ENCODE data around the gene ERGIC1.

Gene ERGIC1

DNA sequence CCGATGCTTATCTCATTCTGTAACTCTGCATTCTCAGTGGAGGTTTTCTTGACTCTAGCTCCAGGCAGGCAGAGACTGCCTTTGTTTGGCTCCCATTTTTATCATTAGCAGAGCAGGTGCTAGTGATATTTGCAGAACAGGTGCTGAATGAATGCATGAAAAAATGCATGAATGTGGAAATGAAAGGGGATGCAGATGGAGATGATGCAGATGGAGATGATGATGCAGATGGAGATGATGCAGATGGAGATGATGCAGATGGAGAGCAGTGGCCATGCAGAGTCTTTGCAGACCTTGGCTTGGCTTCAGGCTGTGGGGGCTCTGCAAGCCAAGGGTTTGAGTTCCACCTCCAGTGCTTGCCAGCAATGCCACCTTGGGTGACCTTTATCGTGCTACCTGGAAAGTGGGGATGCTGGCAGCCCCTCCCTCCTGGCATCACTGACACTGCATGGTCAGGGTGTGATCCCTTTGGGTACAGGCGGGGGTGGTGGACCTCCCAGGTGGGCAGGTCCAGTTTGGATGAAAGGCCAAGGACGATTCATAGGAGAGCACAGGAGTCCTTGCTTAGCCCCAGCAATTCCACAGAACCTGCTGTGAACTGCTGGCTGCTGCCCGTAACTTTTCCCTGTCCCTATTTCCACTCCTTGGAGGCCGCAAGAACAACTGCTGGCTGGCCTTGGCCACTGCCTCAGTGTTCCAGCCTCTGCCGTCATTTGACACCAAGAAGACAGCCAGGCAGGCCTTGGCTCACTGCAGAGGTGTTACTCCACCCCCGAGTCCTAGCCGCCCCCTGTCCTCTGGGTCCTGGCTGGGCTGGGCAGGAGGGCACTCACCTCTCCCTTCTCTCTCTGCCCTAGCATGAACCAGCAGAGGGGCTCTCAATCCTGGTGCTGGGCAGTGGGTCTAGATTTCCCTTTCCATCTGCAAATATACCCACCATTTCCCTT lies 33.0 kb downstream of the ERGIC1 start:
- DNase-seq = no peak

GRCh38 chr5:172867761-172868435 lies 33.8 kb downstream of the ERGIC1 start:
- no peak for DNase-seq

DNA sequence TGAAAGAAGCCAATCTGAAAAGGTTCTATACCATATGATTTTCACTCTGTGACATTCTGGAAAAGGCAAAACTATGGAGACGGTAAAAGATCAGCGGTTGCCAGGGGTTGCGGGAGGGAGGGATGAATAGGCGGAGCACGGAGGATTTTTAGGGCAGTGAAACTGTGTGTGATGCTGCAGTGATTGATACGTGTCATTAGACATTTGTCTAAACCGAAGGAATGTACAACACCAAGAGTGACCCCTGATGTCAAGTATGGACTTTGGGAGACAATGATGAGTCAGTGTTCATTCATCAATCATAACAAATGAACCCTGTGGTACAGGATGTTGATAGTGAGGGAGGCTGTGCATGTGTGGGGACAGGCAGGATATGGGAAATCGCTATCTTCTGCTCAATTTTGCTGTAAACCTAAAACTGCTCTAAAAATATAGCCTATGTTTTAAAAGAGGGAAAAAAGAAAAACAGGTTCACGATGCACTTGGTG lies 34.4 kb downstream of the ERGIC1 start:
- no peak for DNase-seq

DNA sequence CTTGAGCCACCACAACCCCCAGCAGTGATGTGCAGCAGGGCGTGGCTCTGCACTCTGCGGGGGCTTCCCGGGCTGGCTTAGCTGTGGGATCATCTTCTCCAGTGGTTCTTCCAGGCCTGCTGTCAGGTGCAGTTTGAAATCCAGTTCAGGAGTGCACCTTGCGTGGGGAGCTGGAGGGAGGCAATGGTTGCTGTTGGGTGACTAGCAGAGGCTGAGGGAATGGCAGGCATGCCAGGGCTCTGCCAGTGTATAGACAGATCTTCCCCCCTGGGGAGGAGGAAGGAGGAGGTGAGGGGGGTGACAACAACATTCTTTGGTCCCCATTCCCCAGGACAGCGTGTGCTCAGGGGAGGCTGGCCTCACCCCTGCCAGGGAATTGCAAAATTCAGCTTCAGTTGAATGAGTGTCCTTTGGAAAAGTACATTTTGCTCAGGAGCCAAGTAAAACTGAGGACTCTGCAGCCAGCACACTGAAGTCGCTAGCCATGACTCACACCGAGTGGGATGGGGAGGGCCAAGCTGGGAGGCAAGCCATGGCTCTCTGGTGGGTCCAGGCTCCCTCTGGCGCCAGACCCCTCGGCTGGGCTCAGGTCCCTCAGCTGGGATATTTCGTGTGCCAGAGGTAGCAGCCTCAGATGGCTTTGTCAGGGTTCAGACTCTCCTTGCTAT lies 35.0 kb downstream of the ERGIC1 start:
- peak; percentile 61 for DNase-seq

- no peak for DNase-seq
Observed at GRCh38 chr5:172869691-172870090, 35.6 kb downstream of the ERGIC1 start.

GRCh38 chr5:172870291-172870714 lies 36.3 kb downstream of the ERGIC1 start:
- no peak for DNase-seq

DNA sequence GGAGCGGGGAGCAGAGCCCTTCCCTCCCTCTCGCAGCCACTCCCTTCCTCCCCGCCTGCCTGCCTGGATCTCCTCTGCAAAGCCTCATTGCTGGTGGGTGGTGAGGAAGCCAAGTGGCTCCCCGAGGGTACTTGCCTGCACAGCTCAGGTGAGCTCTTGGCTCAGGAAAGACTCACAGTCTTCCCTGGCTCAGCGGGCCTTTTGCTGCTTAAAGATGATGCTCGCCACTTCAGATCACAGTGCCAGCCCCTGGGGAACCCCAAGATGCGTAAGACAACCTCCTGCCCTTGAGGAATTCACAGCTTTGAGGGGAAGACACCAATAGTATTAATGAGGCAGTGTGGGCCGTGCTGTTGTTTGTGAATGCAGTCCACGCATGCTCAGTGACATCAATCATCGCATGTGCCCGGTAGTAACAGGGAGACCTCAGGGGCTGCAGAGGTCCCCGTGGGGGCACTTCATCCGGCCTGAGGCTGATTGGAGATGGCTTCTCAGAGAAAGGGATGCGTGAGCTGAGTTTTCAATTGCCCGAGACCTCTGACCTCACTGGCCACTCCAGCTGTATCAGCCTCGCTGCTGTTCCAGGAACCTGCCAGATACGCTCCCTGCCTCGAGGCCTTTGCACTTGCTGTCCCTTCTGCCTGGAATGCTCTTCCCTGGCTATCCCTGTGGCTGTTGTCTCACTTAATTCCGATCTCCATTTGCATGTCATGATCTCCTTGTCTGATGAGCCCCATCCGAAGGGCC lies 36.8 kb downstream of the ERGIC1 start:
- no peak for DNase-seq

DNA sequence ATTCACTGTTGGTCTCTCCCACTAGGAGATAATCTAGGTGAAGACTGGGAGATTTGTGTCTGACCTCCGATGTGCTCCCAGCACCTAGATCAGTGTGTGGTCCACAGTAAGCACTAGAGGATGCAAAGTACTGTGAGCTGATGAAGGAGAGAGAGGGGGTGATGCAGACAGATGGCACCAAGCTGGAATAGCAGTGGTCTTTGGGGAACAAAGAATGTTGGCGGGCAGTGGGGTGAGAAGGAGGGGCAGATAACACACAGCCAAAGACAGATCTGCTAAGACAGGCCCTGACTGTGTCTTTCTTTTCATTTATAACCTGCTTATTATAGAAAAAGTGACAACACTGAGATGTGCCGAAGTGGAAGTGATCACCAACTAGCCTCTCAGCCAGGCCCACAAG lies 37.5 kb downstream of the ERGIC1 start:
- no peak for DNase-seq

GRCh38 chr5:172871982-172872381 lies 37.9 kb downstream of the ERGIC1 start:
- DNase-seq = no peak

DNA sequence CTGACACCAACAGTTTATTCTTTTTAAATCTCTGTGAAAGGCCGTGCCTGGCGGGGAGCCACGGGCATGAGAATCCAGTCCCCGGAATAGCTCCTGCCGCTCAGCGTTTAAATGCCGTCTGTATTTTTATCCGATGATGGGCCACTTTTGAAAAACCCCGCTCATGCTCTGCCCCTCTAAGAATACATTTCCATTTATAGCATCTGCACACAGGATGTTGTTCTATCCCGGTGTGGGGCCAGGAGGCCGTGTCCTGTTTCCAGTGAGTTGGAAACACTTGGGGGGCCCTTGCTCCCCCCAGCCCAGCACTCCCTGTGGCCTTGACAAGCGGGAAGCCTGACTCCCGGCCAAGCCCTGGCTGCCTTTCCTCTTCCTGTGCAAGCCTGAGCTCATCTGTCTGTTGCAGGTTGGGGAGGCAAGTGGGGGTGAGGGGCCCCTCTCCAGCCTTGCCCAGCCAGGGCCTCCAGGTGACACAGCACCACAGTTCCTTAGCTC lies 39.0 kb downstream of the ERGIC1 start:
- no peak for DNase-seq

DNA sequence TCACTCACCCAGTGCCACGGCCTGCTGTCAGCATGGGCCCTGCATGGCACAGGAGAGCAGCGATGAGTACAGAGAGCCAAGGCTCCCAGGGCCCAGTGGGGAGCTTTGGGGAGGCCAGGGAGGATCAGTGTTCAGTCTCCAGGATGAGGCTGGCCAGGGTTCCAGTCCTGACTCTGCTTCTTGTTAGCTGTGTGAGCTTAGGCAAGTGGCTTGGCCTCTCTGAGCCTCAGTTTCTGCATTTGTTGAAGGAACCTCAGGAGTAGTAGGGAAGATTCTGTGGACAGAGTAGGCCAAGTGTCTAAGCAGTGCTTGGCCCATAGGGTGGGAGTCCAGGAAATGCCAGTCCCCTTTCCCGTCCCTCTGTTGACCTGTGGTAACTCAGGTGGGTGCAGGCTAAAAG lies 39.5 kb downstream of the ERGIC1 start:
- no peak for DNase-seq

DNA sequence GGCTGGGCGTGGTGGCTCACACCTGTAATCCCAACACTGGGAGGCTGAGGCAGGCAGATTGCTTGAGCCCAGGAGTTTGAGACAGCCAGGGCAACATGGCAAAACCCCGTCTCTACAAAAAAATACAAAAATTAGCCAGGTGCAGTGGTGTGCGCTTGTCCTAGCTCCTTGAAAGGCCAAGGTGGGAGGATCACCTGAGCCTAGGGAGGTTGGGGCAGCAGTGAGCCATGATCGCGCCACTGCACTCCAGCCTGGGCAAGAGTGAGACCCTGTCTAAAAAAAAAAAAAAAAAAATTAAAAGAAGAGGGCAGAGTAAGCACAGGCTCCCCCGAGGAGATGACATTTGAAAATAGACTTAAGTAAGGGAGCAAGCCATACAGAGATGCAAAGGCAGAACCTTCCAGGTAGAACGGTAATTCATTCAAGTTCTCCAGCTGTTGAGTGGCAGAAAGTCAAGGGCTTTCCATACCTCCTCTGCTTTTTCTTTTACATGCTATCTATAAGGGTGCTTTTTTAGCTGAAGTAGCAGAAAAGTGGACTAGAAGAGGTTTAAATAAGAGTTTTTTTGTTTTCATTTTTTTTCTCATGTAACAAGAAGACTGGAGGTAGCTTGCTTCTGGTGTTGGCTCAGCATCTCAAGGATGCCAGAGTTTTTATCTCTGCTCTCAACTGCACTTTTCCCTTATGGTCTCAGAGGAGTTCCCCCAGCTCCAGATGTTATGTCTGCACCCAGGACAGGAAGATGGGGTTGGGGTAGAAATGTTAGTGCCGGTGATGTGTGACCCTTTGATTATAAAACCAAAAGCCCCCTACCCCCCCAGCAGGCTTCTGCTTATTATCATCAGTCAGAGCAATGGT lies 40.8 kb downstream of the ERGIC1 start:
- DNase-seq = no peak

DNA sequence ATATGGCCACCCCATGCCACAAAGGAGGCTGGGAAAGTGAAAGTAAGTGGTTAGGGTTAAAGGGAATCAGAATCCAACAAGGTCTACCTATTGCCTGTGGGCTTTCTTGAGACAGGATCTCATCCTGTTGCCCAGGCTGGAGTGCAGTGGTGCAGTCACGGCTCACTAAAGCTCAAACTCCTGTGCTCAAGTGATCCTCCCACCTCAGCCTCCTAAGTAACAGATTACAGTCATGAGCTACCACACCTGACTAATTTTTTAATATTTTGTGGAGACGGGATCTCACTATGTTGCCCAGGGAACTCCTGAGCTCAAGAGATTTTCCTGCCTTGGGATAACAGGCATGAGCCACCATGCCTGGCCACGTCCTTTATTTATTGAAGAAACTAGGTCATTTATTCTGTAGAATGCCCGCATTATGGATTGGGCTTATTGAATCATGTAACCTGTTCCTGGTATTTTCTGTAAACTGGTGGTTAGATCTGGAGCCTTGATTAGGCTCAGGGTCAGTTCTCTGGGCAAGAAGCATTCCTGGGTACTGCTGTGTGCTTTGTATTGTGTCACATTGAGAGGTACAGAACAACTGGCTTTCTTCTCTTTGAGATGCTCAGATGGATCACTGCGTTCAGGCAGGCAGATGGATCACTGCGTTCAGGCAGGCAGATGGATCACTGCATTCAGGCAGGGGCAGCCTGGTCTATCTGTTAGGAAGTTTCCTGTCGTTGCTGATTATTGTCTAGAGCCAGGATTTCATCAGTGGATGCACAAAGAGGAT lies 41.6 kb downstream of the ERGIC1 start:
- no peak for DNase-seq

- no peak for DNase-seq
Observed at GRCh38 chr5:172876578-172876977, 42.5 kb downstream of the ERGIC1 start.

GRCh38 chr5:172877466-172878260 lies 43.6 kb downstream of the ERGIC1 start:
- DNase-seq = no peak

DNA sequence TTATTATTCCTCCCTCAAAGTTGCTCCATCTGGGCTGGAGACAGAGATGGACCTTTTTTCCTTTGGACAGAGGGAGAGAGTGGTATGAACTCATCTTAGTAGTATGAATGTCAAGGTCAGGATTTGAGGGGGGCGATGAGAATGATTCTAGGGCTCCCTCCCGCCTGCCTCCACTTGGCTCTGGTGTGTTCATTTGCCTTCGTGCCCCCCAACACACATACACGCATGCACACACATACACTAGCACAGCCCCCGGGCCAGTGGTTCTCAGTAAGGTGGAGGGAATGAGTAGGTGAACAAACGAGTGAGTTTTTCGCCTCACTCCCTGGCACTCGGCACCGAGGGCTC lies 44.5 kb downstream of the ERGIC1 start:
- no peak for DNase-seq

DNA sequence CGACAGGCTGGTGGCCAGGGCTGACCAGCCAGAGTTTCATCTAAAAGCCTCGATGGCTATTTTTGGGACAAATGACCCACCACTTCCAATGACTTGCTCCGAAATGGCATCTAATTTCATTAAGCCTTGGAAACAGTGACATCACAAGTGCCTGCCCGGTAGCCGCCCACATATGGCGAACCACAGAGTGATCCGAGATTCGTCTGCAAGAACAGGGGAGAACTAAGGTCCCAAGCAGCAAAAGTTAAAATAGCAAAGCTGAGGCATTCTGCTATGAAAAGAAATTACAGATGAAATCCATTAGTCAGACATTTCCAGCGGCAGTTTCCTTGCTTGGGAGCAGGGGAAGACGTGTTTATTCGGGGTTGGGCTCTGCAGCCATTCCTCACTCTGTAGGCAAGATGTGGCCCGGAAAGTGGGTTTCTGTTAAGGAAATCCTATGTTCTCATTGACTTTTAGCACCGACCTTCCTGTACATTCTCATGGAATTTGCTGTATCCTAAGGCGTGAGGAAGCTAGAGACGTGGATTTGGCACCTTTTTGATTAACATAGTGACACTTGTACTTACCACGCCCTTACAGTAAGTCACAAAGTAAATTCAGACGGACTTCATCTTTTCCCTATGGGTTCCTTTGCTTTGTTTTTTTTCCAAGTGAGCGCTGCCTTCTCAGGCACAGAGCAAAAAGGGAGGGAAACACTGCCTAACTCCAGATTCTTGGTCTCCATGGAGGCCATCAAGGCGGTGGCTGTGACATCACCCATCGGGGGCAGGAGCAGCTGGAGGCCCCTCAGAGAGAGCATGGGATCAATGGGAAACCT lies 45.1 kb downstream of the ERGIC1 start:
- no peak for DNase-seq

GRCh38 chr5:172881691-172882370 lies 47.8 kb downstream of the ERGIC1 start:
- DNase-seq = no peak

Measured in T1000 (cell line).